GM19328 (cell line): ENCODE data around the gene RRBP1.

Source experiments
- ATAC-seq: cut with Tn5 transposase; IDR thresholded peaks from one replicate; pipeline ENCODE4 v1.9.1; 2021; ENCODE audit warnings: mild to moderate bottlenecking, moderate library complexity; ENCODE audit not compliant: unreplicated experiment

The RRBP1 gene

GRCh38 chr20:17635332-17636244 lies 46.5 kb downstream of the RRBP1 start:
- ATAC-seq = no peak

GRCh38 chr20:17634661-17635331 lies 47.2 kb downstream of the RRBP1 start:
- no peak for ATAC-seq

- ATAC-seq = no peak
These were observed 48.1 kb downstream of the RRBP1 start for GRCh38 chr20:17633850-17634500.

GRCh38 chr20:17633221-17633849 lies 48.7 kb downstream of the RRBP1 start:
- no peak for ATAC-seq

- no peak for ATAC-seq
These were observed 50.3 kb downstream of the RRBP1 start for GRCh38 chr20:17631576-17632319.

- no peak for ATAC-seq
These were observed 51.2 kb downstream of the RRBP1 start for GRCh38 chr20:17630806-17631195.

- no peak for ATAC-seq
These were observed 51.8 kb downstream of the RRBP1 start for GRCh38 chr20:17630151-17630805.

GRCh38 chr20:17629678-17630089 lies 52.4 kb downstream of the RRBP1 start:
- no peak for ATAC-seq

GRCh38 chr20:17629025-17629424 lies 53.0 kb downstream of the RRBP1 start:
- ATAC-seq = no peak

- no peak for ATAC-seq
These were observed 53.8 kb downstream of the RRBP1 start for GRCh38 chr20:17628101-17628841.

- ATAC-seq = no peak
These were observed 54.7 kb downstream of the RRBP1 start for GRCh38 chr20:17627101-17627955.

- ATAC-seq = no peak
These were observed 55.6 kb downstream of the RRBP1 start for GRCh38 chr20:17626217-17627007.

- no peak for ATAC-seq
These were observed 56.6 kb downstream of the RRBP1 start for GRCh38 chr20:17625246-17626051.

- no peak for ATAC-seq
These were observed 57.3 kb downstream of the RRBP1 start for GRCh38 chr20:17624551-17625245.

GRCh38 chr20:17624070-17624469 lies 58.0 kb downstream of the RRBP1 start:
- ATAC-seq = no peak

- no peak for ATAC-seq
These were observed 59.1 kb downstream of the RRBP1 start for GRCh38 chr20:17622851-17623508.
